ENCODE data around the gene ABLIM2. TPM values are rescaled to one million over a fixed set of nuclear protein-coding genes. Genes with fewer than 3 reads are reported as not detected.

ABLIM2 gene
- total RNA-seq, 1 experiment from 2014 or later: 6.1 TPM

DNA sequence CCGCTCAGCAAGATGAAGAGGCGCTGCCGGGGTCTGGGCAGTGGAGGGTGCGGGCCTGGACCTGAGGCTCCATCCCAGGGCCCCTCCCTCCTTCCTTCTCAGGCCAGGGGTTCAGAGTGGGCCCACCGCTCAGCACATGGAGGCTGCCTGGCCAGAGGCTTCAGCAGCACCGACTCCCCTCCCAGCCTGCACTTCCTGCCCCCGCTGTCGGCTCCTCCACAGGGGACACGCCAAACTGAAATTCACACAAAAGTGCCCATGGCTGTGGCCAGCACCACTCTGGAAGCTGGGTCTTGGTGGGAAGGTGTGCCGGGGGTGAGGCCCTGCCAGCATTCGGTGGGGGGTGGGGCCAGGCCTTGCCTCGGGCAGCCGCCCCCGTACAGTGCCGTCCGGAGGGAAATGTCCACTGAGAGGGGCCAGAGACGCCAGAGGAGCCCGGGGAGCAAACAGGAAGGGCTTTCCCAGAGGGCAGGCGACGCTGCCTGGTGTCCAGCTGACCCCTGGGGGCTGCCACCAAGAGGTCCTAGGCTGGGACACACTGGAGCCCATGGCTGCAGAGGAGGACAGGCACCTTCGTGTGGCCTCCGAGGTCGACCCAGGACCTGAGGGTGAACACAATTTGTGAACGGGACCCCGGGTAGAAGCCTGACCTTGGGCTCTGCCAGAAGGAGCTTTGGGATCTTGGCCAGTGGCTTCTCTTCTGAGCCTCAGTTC lies 134.4 kb downstream of the ABLIM2 start:
- TF ChIP-seq POLR2A (IDR thresholded peaks at IDR 0.05; ENCODE audit: borderline replicate concordance, extremely low read depth, insufficient read depth, insufficient read length): no peak
- no peak overlapping the region for H3K4me3 ChIP-seq (replicated peaks in 1 of 2; ENCODE audit: low read depth in 1 of 2, low read length in 2 of 2)
- H3K36me3 ChIP-seq (ENCODE audit: control insufficient read depth in 1 of 2, insufficient read depth in 2 of 2, low read length in 2 of 2): no peaks in the 10 kb centered on the region
- H3K9me3 ChIP-seq (ENCODE audit: control insufficient read depth in 1 of 2, insufficient read depth in 1 of 2, low read depth in 1 of 2, low read length in 2 of 2): no peaks in the 10 kb centered on the region
- no peak overlapping the region for H2AFZ ChIP-seq (ENCODE audit: low read depth, low read length, poor library complexity, severe bottlenecking)
- no peak for DNase-seq (ENCODE audit: low read depth, low spot score)
- no TSS peak for BruUV-seq (replicated peaks)
- POLR2A ChIA-PET: no interaction called here
- CTCF ChIA-PET: no interaction called here
- no peaks in the 10 kb centered on the region for H3K27me3 ChIP-seq (ENCODE audit: insufficient read depth, low read length)
- RAD21 ChIA-PET (ENCODE audit: low non-redundant PET in 1 of 2, low total read pairs in 2 of 2, uncharacterized antibody in 2 of 2, unreplicated experiment in 2 of 2): no interaction called here
- H4K20me1 ChIP-seq (ENCODE audit: insufficient read depth): no peaks in the 10 kb centered on the region
- H3K4me2 ChIP-seq (ENCODE audit: low read length): no peak overlapping the region
- no peak overlapping the region for H3K27ac ChIP-seq (ENCODE audit: low read depth, low read length)
- no peaks in the 10 kb centered on the region for H3K79me2 ChIP-seq (ENCODE audit: insufficient read depth, low read length)
- H3K9me2 ChIP-seq (ENCODE audit: insufficient read depth): no peaks in the 10 kb centered on the region
- intact Hi-C loops (cut with micrococcal nuclease): no loop called here
- ATAC-seq: no peak
- no peak overlapping the region for H3K9ac ChIP-seq (ENCODE audit: low read length)
- H3K4me1 ChIP-seq (ENCODE audit: control insufficient read depth in 1 of 2, insufficient read depth in 2 of 2, low read length in 2 of 2): peaks cover 0 to 24% of the 10 kb centered on the region in 2 experiments; a peak in 2 of 4 replicates

DNA sequence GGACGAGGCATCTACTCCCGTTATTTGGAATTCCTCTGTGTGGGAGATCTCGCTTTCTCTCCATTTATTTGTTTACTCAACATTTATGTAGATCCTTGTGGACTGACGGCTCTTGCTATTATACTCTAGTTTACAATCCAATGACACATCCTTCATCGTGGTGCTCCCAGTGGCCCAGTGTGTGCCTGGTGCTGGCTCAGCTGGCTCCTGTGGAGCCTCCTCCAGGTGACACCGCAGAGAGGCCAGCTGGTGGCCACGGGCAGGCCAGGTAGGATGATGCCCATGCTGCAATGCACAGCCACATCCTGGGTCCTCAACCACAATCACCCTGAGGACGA lies 134.9 kb downstream of the ABLIM2 start:
- H3K9me2 ChIP-seq (ENCODE audit: insufficient read depth): no peaks in the 10 kb centered on the region
- ChIA-PET POLR2A (no interaction called here), CTCF (no interaction called here), RAD21 (ENCODE audit: low non-redundant PET in 1 of 2, low total read pairs in 2 of 2, uncharacterized antibody in 2 of 2, unreplicated experiment in 2 of 2) (no interaction called here)
- no peaks in the 10 kb centered on the region for H4K20me1 ChIP-seq (ENCODE audit: insufficient read depth)
- DNase-seq (ENCODE audit: low read depth, low spot score) (no peak), ATAC-seq (no peak)
- no TSS peak for BruUV-seq (replicated peaks)
- intact Hi-C loops (cut with micrococcal nuclease): no loop called here
- no peak overlapping the region for H3K27ac ChIP-seq (ENCODE audit: low read depth, low read length)
- H3K4me3 ChIP-seq (replicated peaks in 1 of 2; ENCODE audit: low read depth in 1 of 2, low read length in 2 of 2): no peak overlapping the region
- H3K36me3 ChIP-seq (ENCODE audit: control insufficient read depth in 1 of 2, insufficient read depth in 2 of 2, low read length in 2 of 2): no peaks in the 10 kb centered on the region
- H2AFZ ChIP-seq (ENCODE audit: low read depth, low read length, poor library complexity, severe bottlenecking): no peak overlapping the region
- H3K27me3 ChIP-seq (ENCODE audit: insufficient read depth, low read length): no peaks in the 10 kb centered on the region
- H3K9ac ChIP-seq (ENCODE audit: low read length): no peak overlapping the region
- no peak overlapping the region for H3K4me2 ChIP-seq (ENCODE audit: low read length)
- no peaks in the 10 kb centered on the region for H3K79me2 ChIP-seq (ENCODE audit: insufficient read depth, low read length)
- peaks cover 0 to 26% of the 10 kb centered on the region in 2 experiments; a peak in 2 of 4 replicates for H3K4me1 ChIP-seq (ENCODE audit: control insufficient read depth in 1 of 2, insufficient read depth in 2 of 2, low read length in 2 of 2)
- no peaks in the 10 kb centered on the region for H3K9me3 ChIP-seq (ENCODE audit: control insufficient read depth in 1 of 2, insufficient read depth in 1 of 2, low read depth in 1 of 2, low read length in 2 of 2)
- no peak for TF ChIP-seq ZFX (IDR thresholded peaks at IDR 0.05)
- no peak for TF ChIP-seq SIN3A (IDR thresholded peaks at IDR 0.05; ENCODE audit: low read depth)
- no peak for TF ChIP-seq POLR2A (IDR thresholded peaks at IDR 0.05; ENCODE audit: borderline replicate concordance, extremely low read depth, insufficient read depth, insufficient read length)
- TF ChIP-seq YY1 (IDR thresholded peaks at IDR 0.05; ENCODE audit: extremely low read depth, insufficient replicate concordance, low read depth, low read length): no peak
- TF ChIP-seq JUND (IDR thresholded peaks at IDR 0.05): no peak
- no peak for TF ChIP-seq EGR1 (IDR thresholded peaks at IDR 0.05; ENCODE audit: low read depth)
- TF ChIP-seq MAX (IDR thresholded peaks at IDR 0.05): no peak
- no peak for TF ChIP-seq ELF1 (IDR thresholded peaks at IDR 0.05; ENCODE audit: borderline replicate concordance, low read depth)
- TF ChIP-seq TCF7L2 (IDR thresholded peaks at IDR 0.05; ENCODE audit: borderline replicate concordance, extremely low read depth, insufficient read depth, insufficient read length): no peak
- no peak for TF ChIP-seq ATF3 (IDR thresholded peaks at IDR 0.05)
- TF ChIP-seq, protein P1, sequence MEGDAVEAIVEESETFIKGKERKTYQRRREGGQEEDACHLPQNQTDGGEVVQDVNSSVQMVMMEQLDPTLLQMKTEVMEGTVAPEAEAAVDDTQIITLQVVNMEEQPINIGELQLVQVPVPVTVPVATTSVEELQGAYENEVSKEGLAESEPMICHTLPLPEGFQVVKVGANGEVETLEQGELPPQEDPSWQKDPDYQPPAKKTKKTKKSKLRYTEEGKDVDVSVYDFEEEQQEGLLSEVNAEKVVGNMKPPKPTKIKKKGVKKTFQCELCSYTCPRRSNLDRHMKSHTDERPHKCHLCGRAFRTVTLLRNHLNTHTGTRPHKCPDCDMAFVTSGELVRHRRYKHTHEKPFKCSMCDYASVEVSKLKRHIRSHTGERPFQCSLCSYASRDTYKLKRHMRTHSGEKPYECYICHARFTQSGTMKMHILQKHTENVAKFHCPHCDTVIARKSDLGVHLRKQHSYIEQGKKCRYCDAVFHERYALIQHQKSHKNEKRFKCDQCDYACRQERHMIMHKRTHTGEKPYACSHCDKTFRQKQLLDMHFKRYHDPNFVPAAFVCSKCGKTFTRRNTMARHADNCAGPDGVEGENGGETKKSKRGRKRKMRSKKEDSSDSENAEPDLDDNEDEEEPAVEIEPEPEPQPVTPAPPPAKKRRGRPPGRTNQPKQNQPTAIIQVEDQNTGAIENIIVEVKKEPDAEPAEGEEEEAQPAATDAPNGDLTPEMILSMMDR (IDR thresholded peaks at IDR 0.05 in 2 of 3, conservative IDR thresholded peaks at IDR 0.05 in 1 of 3; ENCODE audit: borderline replicate concordance in 1 of 3, insufficient read depth in 1 of 3, low read depth in 2 of 3, low read length in 2 of 3): no peak
- TF ChIP-seq CEBPB (IDR thresholded peaks at IDR 0.05; ENCODE audit: low read depth): no peak
- TF ChIP-seq REST (IDR thresholded peaks at IDR 0.05; ENCODE audit: low read depth): no peak
- no peak for TF ChIP-seq FOSL1 (IDR thresholded peaks at IDR 0.05; ENCODE audit: low read depth)
- TF ChIP-seq EZH2 (IDR thresholded peaks at IDR 0.05): no peak
